Esophagus mucosa (tissue), 1 donor: ENCODE measurements around the gene EXTL2. TPM values are rescaled to one million over a fixed set of nuclear protein-coding genes. Genes with fewer than 3 reads are reported as not detected.
"Not testable (repeated sequence)": the region's sequence is repeated elsewhere in the genome, so short reads cannot be mapped to it uniquely, and the experiment has no call there.

Experiments
- ATAC-seq: fragments of 200-7000 bp; cut with Tn5 transposase; one replicate; pipeline ENCODE4 v1.9.1; 2020
- total RNA-seq: library from RNA; stranded (reverse); gene quantifications from one replicate; pipeline ENCODE4 v1.2.4, GENCODE V29; 2023
- donor health status: DM: yes; HTN: yes; CAD: no.

Gene EXTL2
- total RNA-seq, 1 donor from 2014 or later: 2.3 TPM

DNA sequence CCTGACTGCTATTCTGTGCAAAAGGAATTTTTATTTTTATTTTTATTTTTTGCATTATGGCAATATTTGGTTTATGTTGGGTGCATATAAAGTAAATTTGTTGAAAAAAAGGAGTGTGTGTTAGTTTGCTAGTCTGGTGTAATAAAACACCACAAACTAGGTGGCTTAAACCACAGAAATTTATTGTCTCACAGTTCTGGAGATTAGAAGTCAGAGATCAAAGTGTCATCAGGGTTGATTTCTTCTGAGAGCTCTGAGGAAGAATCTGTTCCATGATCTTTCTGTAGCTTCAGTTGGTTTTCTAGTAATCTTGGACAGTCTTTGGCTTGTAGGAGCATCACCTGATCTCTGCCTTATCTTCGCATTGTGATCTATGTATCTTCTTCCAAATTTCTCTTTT, 7.7 kb upstream of the EXTL2 start:
- ATAC-seq: no peak

- ATAC-seq: peak; percentile 60
These were observed 1.9 kb upstream of the EXTL2 start for GRCh38 chr1:100896481-100896982.

- peak; percentile 98 for ATAC-seq
These were observed 1.2 kb upstream of the EXTL2 start, which contains the start of gene SLC30A7 for GRCh38 chr1:100895540-100896480. SLC30A7 (plus strand) TSS chr1:100896090; CDS start chr1:100896263, 173 bp downstream.

GRCh38 chr1:100893718-100894117, 924 bp downstream of the EXTL2 start:
- no peak for ATAC-seq

- ATAC-seq: no peak
These were observed 2.1 kb downstream of the EXTL2 start for GRCh38 chr1:100892554-100892953.

DNA sequence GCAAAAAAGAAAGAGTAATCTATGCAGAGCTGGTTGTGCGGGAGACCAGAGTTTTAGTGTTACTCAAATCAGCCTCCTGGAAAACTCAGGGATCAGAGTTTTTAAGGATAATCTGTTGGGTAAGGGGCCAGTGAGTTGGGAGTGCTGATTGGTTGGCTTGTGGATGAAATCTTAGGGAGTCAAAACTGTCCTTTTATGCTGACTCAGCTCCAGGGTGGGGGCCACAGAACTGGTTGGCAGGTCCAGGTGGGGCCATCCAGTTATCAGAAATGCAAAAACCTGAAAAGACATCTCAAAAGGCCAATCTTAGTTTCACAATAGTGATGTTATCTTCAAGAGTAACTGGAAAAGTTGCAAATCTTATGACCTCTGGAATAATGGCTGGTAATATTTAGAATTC, 3.3 kb downstream of the EXTL2 start:
- ATAC-seq: no peak

- not testable (repeated sequence) for ATAC-seq
These were observed 4.7 kb downstream of the EXTL2 start for GRCh38 chr1:100889869-100890482.

DNA sequence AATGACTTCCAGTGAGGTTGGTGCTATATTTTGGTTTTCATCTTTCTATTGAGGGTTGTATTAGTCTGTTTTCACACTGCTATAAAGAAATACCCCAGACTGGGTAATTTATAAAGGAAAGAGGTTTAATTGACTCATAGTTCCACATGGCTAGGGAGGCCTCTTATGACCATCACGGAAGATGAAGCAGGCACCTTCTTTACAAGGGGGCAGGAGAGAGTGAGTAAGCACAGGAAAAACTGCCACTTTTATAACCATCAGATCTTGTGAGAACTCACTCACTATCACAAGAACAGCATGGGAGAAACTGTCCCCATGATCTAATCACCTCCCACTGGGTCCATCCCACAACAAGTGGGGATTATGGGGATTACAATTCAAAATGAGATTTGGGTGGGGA, 5.6 kb downstream of the EXTL2 start:
- ATAC-seq: not testable (repeated sequence)

DNA sequence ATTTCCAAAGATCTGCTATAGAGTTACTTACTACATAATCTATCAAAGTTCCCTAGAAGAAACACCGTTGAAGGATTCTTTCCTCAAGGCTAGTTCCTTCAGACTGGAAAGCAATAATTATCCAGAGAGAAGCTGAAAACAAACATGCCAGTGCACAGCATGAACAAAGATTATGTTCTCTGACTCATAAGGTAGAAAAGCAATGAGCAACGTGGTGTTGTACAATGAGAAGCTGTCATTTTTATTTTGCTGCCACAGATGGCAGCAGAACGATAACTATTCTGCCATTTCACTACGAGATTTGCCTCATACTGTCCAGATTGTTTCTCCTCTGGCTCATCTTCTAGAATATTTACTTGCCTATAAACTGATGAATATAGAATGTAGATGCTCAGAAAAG, 10.7 kb downstream of the EXTL2 start:
- peak; percentile 92 for ATAC-seq

DNA sequence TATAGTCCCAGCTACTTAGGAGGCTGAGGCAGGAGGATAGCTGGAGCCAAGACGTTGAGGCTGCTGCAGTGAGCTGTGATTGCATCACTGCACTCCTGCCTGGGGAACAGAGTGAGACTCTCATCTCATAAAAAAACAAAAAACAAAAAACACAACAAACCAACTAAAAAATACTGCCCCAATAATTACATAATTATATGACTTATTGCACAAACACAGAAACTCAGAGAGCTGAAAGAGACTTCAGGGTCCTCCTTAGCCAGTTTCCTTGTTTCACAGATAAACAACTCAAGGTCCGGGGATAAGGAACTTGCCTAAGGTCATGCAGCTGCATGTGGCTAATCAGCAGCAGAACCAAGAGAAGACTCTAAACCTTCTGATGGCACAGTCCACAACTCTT, 11.9 kb downstream of the EXTL2 start:
- ATAC-seq: no peak

DNA sequence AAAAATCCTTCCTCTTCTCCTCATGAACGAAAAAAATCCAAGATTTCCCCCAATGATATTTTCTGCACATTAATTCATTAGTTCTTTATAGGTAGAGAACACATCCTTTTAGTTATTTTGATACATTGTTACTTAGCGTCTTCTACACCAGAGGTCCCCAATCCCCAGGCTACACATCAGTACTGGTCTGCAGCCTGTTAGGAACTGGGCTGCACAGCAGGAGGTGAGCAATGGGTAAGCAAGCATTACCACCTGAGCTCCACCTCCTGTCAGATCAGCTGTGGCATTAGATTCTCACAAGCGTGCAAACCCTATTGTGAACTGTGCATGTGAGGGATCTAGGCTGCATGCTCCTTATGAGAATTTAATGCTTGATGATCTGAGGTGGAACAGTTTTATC, 13.0 kb downstream of the EXTL2 start:
- no peak for ATAC-seq

DNA sequence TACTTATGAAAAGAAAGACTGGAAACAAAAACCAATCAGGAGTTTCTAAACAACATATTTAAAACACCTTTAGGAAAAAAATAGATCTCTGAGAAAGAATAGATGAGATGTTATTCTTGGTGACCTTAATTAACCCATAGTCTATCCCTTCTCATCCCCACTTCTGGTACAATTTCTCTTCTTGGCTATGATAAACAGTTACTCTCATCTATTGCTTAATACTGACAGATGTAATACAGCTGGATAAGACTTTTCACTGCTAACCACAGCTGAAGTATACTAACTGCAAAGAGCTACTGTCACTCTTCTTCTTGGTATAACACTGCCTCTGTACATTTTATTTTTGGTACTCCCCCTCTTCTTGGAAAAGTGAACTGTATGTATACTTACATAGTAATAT, 15.2 kb downstream of the EXTL2 start:
- no peak for ATAC-seq

GRCh38 chr1:100876291-100876690, 18.4 kb downstream of the EXTL2 start:
- no peak for ATAC-seq

DNA sequence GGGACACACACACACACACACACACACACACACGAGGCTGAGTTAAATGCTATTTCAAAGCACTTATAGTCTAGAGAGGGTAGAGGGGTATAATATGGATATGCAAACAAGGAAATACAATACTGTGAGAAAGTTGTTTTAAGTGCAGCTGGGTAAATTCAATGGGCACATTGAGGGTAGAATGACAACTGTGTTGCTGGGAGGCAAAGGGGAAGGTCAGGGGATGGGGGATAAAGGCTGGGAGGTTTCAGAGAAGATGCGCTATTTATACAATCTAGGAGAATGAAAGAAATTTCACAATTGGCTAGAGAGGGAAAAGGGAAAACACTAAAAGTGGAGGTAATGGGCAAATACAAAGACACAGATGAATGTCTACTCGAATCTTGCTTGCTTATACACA, 19.4 kb downstream of the EXTL2 start:
- ATAC-seq: no peak

DNA sequence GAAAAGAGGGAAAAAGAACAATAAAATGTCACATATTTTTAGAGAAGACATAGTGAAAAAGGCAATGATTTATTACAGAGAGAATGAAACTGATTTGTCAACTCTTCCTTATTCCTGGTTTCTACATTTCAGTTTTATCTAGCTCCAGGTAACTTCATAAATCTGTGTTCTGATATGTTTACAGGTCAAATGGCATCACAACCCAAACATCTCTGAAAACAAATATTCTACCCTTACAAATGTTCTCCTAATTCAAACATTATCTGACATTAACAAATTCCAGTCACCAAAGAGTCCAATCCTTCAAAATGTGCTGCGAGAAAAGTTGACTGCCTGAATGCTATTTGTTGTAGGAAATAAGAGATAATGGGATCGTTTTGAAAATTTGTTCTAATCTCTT, 20.2 kb downstream of the EXTL2 start:
- ATAC-seq: no peak

GRCh38 chr1:100869996-100870395, 24.6 kb downstream of the EXTL2 start:
- no peak for ATAC-seq

DNA sequence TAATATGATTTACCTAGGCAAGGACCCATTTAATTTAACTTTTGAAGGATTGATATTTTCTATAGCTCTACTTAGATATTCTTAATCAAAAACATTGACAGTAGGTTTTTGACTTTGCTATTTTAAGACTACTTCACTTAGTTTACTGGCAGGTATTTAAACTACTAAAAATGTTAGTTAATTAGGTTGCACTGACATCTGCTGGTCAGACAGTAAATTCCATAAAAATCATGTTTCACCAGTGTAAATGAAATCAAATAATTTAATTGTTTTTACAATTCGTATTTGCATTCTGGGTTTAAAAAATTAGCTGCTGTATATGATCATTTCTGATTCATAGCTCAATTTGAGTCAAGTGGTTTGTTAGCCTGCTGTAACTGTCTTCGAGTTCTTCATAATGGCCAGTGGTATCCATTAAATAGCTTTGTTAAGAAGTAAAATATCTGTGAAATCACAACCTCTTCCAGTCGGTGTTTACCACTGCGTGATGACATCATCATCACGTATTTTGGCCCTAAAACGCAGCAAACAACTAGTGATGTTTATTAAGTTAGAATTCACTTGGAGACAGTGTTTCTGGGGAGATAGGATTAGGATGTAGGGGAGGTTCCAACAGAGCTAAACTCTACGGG, 26.2 kb downstream of the EXTL2 start:
- ATAC-seq: no peak

DNA sequence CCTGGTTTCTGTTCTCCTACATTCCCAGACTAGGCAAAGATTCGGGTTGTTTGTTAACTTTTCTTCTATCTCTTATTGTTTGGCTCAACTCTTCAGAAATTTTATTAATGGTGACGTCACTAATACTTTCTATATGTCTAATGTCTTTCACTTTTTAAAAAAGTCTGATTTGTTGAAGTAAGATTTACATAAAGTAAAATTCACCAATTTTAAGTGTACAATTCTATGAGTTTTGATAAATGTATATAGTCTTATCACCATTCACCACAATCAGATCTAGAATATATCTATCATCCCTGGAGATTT, 27.8 kb downstream of the EXTL2 start:
- no peak for ATAC-seq

- ATAC-seq: no peak
These were observed 28.4 kb downstream of the EXTL2 start for GRCh38 chr1:100866041-100866900.

GRCh38 chr1:100862591-100862990, 32.1 kb downstream of the EXTL2 start:
- no peak for ATAC-seq

DNA sequence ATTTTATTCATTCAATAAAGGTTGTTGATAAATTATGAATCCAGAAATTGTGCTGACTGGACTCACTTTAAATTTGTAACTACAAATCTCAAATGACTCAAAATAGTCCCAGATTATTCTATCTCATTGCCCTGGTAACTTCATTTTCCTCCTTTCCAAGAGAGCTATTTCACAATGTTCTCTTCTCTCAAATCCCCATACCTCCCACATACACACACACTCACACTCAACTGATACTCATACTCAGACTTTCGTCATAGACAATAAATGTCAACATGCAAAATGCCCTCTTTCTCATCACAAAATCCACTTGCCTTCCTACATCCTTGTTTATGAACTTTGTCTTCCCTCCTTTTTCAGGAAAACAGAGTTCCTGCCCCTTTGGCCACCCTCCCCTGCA, 33.3 kb downstream of the EXTL2 start:
- no peak for ATAC-seq

DNA sequence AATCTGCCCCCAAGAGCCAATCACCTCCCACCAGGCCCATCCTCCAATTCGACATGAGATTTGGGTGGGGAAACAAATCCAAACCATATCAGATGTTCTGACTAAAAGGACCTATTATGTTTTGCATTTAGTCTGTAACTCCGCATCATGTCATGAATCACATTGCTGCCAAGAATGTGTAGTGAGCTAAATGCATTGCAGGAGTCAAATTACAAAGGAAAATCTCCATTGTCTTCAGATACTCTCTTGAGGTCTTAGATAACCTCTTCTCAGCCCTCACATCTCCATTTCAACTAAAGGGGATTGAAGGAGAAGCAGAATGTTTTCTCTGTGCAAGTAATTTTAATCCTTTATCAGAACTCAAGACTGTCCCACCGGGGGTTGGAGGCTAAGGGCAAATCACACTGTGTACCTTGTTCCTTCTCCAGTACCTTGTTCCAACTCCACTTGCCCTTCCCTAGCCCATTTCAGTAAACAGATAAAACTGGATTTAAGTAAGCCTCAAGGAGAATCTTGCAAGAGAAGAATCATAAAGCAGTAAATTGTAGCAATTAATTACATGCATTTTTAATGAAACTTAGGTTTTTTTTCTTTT, 34.1 kb downstream of the EXTL2 start:
- ATAC-seq: no peak
